GM19043 (cell line): ENCODE measurements around the gene COL8A1.
"Not testable (repeated sequence)": the region's sequence is repeated elsewhere in the genome, so short reads cannot be mapped to it uniquely, and the experiment has no call there.

Source experiments
- ATAC-seq: cut with Tn5 transposase; IDR thresholded peaks from one replicate; pipeline ENCODE4 v1.9.1; 2021; ENCODE audit warnings: low read depth; ENCODE audit not compliant: unreplicated experiment

Gene COL8A1

GRCh38 chr3:99834211-99834957 is 196.0 kb downstream of the COL8A1 start:
- no peak for ATAC-seq

GRCh38 chr3:99836681-99837080 is 198.3 kb downstream of the COL8A1 start:
- ATAC-seq: no peak

GRCh38 chr3:99837715-99838114 is 199.3 kb downstream of the COL8A1 start:
- no peak for ATAC-seq

- ATAC-seq: no peak
Measured at GRCh38 chr3:99838755-99839154, 200.4 kb downstream of the COL8A1 start.

DNA sequence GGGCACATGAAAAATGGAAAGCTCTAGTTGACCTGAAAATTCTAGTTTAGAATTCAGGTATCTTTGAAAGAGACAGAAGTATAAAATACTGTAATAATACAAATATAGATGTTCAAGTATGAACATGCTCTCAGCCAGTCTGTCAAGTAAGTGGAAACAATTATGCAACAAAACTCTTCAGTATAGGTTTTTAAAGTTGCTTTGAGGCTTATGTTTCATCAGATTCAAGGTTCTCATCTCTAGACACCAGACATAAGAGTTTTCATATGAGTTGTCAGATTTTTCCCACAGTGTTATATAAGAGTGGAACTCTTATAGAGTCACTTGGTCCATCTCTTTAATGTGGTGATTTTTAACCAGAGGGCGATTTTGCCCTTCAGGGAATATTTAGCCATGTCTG is 201.2 kb downstream of the COL8A1 start:
- ATAC-seq: no peak

DNA sequence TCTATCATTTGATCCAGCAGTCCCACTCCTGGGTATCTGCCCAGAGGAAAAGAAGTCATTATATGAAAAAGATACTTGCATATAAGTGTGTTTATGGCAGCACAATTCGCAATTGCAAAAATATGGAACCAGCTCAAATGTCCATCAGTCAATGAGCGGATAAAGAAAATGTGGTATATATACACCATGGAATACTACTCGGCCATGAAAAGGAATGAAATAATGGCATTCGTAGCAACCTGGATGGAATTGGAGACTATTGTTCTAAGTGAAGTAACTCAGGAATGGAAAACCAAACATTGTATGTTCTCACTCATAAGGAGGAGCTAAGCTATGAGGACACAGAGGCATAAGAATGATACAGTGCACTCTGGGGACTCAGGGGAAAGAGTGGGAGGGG is 203.6 kb downstream of the COL8A1 start:
- ATAC-seq: not testable (repeated sequence)

GRCh38 chr3:99842826-99843589 is 204.6 kb downstream of the COL8A1 start:
- ATAC-seq: no peak

GRCh38 chr3:99843590-99844258 is 205.3 kb downstream of the COL8A1 start:
- no peak for ATAC-seq

DNA sequence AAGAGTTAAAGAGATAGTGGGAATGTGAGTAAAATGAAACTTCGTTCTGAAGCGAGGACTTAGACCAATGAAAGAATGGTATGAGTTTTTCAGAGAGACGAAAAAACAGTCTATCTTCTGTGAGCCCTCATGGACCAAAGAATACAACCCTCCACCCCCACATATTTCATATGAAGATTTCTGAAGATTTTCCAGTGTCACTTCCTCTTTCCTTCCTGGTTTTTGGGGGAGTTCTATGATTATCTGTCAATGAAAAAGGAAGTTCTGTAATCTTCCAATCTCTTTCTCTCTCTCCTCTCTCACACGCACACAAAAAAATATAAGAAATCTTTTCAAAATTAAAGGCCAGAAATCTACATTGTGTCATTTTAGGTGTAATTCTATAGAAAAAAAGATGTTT is 206.9 kb downstream of the COL8A1 start:
- no peak for ATAC-seq

- ATAC-seq: no peak
Measured at GRCh38 chr3:99845999-99846398, 207.6 kb downstream of the COL8A1 start.

GRCh38 chr3:99846477-99847160 is 208.2 kb downstream of the COL8A1 start:
- ATAC-seq: no peak

GRCh38 chr3:99848433-99848832 is 210.0 kb downstream of the COL8A1 start:
- no peak for ATAC-seq
